Stimulated activated effector memory CD8-positive, alpha-beta T cell treated with anti-CD3 and anti-CD28 coated beads, Interleukin-12 subunit alpha, Interleukin-12 subunit beta, amount 100 ng/mL, for 72 hours (primary cell): ENCODE data around the gene AGAP1.
A peak's percentile ranks its signal among the peaks of the same experiment; 100 is the strongest.

Experiments used
- ATAC-seq: fragments of 150-1000 bp; cut with Tn5 transposase; 2 replicates; pipeline ENCODE4 v1.10.0; 2021
- DNase-seq, 2 donors: peaks; one replicate each; pipeline ENCODE4 v3.0.0; 2021 to 2022; ENCODE audit warnings: low spot score in 2 of 2
- H3K27ac Mint-ChIP-seq: one replicate; pipeline ENCODE4 v1.8.0; 2022; ENCODE audit warnings: mild to moderate bottlenecking, mixed read lengths
- H3K36me3 Mint-ChIP-seq: one replicate; pipeline ENCODE4 v1.8.0; 2022; ENCODE audit warnings: mild to moderate bottlenecking, mixed read lengths
- H3K4me1 Mint-ChIP-seq: one replicate; pipeline ENCODE4 v1.8.0; 2022; ENCODE audit warnings: mixed read lengths
- H3K4me3 Mint-ChIP-seq: one replicate; pipeline ENCODE4 v1.8.0; 2022; ENCODE audit warnings: mild to moderate bottlenecking, mixed read lengths
- H3K9me3 Mint-ChIP-seq: one replicate; pipeline ENCODE4 v1.8.0; 2022; ENCODE audit warnings: mixed read lengths

AGAP1 gene

DNA sequence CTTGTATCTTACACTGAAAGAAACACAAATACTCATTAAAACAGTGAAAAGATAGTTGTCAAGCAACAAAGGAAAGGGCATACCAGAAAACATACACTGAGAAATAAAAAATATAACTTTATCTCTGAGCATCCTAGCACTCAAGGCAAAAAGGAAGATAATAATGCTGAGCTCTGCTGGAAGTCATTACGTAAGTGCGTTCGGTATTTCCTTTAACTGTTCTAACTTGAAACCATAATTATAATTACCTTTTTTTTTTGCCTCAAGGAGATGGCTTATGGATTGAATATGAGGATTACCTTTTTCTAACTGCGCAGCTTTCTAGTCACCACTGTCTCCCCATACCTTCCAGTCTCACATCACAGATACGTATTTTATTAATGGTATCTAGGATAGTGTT lies 366.3 kb downstream of the AGAP1 start:
- ATAC-seq (no peak), DNase-seq (no peak)
- no peaks in the 10 kb centered on the region for H3K36me3 Mint-ChIP-seq
- H3K27ac Mint-ChIP-seq, result no peak overlapping the region
- H3K4me1 Mint-ChIP-seq, result peaks cover 12% of the 10 kb centered on the region
- no peak overlapping the region for H3K4me3 Mint-ChIP-seq
- H3K9me3 Mint-ChIP-seq, result no peaks in the 10 kb centered on the region

DNA sequence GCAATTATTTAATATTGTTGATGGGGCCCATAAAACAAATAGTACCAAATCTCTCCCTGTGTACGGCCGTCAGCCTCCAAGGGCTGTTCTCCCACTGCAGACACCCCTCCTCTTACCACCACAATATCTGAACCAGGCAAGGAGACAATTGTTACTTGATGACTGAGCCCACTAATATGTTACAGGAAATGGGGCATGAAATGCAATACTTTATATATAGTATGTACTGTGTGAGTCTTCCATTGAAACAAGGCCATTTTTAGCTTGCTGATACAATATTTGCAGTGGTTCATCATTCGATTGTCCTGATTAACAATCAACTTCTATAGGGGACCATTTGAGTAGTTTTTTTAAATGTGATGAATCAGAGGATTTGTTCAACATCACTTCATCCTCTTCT lies 367.0 kb downstream of the AGAP1 start:
- Mint-ChIP-seq H3K36me3 (no peaks in the 10 kb centered on the region), H3K4me3 (no peak overlapping the region), H3K27ac (no peak overlapping the region), H3K4me1 (peaks cover 12% of the 10 kb centered on the region), H3K9me3 (no peaks in the 10 kb centered on the region)
- DNase-seq (no peak), ATAC-seq (no peak)

GRCh38 chr2:235861383-235861782 lies 367.5 kb downstream of the AGAP1 start:
- ATAC-seq (no peak), DNase-seq (no peak)
- no peak overlapping the region for H3K27ac Mint-ChIP-seq
- H3K4me1 Mint-ChIP-seq, result peaks cover 12% of the 10 kb centered on the region
- no peaks in the 10 kb centered on the region for H3K36me3 Mint-ChIP-seq
- no peak overlapping the region for H3K4me3 Mint-ChIP-seq
- H3K9me3 Mint-ChIP-seq, result no peaks in the 10 kb centered on the region

- DNase-seq (no peak), ATAC-seq (no peak)
- Mint-ChIP-seq H3K36me3 (no peaks in the 10 kb centered on the region), H3K27ac (peak overlapping the region; percentile 0), H3K9me3 (no peaks in the 10 kb centered on the region), H3K4me3 (no peak overlapping the region), H3K4me1 (peaks cover 12% of the 10 kb centered on the region)
These were observed 369.6 kb downstream of the AGAP1 start for GRCh38 chr2:235863414-235863813.

DNA sequence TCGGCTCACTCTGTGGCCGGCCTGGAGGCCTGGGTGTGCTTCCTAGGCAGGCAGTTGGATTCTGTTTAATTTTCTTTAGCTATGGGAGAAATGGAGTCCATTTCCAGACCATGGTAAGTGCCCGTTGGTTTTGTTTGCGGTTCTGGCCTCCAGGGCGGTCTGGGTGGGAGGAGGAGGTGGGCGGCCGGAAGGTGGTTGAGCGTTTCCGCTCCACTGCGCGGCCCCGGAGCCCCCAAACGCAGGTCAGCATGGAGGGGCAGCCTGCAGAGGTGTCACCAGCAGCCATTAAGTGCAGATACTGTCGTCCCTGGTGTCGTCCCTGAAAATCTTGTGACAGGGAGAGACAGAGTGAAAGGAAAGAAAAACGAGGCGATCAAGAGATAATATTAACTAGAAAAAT lies 370.5 kb downstream of the AGAP1 start:
- peaks cover 12% of the 10 kb centered on the region for H3K4me1 Mint-ChIP-seq
- ATAC-seq, result no peak
- no peak for DNase-seq
- H3K36me3 Mint-ChIP-seq, result no peaks in the 10 kb centered on the region
- peak overlapping the region; percentile 18 for H3K4me3 Mint-ChIP-seq
- H3K27ac Mint-ChIP-seq, result no peak overlapping the region
- H3K9me3 Mint-ChIP-seq, result no peaks in the 10 kb centered on the region

DNA sequence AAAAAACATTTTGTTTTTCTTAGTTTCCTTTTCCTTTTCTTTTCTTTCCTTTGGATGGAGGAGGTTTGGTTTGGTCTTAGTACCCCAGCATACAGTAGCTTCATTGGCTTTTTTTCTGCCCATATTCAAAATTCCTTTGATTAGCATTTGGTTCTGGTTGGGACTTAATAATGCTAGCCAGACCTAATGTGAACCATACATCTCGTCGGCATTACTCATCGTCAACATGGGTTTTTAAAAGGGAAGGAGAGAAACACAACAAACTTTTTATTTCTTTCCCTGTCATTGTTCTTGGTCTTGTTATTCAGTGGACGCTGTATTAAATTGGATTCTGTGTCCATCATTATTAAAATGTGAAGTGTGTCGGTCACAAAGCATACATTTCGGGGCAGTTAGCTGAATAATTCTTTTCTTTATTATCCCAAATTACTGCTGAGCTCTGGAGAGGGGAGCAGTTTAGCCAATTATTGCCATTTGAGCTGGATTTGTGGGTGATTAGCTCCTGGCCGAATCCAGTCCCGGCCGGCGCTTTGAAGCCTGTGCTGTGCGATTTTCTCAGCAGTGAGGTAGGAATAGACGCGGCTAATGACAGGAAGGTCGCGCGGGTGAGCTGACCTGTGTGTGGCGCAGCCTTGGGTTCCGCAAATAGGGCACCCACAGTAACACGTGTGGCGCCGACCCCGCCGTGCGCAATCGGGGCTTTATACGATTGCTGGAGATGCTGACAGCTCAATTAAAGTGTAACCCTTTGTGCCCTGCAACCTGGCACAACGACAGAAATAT lies 371.1 kb downstream of the AGAP1 start:
- H3K4me1 Mint-ChIP-seq, result peaks cover 12% of the 10 kb centered on the region
- H3K36me3 Mint-ChIP-seq, result no peaks in the 10 kb centered on the region
- no peak for ATAC-seq
- H3K9me3 Mint-ChIP-seq, result no peaks in the 10 kb centered on the region
- H3K27ac Mint-ChIP-seq, result no peak overlapping the region
- peak overlapping the region; percentile 18 for H3K4me3 Mint-ChIP-seq
- no peak for DNase-seq

DNA sequence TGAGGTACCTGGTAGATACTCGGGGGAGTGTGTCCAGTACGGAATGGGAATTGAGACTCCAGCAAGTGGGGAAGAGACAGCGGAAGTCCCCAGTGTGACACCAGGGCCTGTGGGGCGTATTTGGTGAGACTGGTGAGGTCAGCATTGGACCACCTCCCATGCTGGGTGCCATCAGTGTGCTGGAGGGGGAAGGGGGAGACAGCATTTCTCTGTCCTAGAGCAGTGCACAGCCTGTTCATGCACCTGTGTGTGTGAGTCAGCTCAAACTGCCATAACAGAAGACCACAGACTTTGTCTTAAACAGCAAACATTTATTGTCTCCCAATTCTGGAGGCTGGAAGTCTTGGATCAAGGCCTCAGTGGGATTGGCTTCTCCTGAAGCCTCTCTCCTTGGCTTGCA lies 372.5 kb downstream of the AGAP1 start:
- peaks cover 12% of the 10 kb centered on the region for H3K4me1 Mint-ChIP-seq
- H3K36me3 Mint-ChIP-seq, result no peaks in the 10 kb centered on the region
- no peak overlapping the region for H3K4me3 Mint-ChIP-seq
- H3K27ac Mint-ChIP-seq, result no peak overlapping the region
- DNase-seq (no peak), ATAC-seq (no peak)
- H3K9me3 Mint-ChIP-seq, result no peaks in the 10 kb centered on the region

DNA sequence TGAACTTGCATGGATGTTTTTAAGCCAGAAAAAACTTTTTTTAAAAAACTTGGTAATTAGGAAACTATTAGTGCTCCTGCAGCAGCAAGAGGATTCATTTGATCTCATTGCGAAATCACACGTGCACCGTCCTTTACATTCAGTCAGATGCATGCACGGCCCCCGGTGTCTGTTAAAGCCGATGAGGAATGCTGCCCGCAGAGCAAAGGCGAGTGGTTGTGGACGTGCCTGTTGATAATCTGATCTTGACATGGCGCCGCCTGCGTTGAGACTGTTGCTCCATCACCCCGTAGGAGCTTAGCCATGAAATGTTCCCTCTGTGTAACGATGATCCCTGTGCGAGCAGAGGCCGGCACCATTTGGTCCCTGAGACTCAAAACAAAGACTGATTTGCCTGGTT lies 374.4 kb downstream of the AGAP1 start:
- Mint-ChIP-seq H3K9me3 (no peaks in the 10 kb centered on the region), H3K4me1 (peaks cover 6% of the 10 kb centered on the region), H3K36me3 (no peaks in the 10 kb centered on the region), H3K4me3 (no peak overlapping the region), H3K27ac (no peak overlapping the region)
- ATAC-seq, result no peak
- DNase-seq, result no peak

- Mint-ChIP-seq H3K4me3 (no peak overlapping the region), H3K27ac (no peak overlapping the region), H3K9me3 (no peaks in the 10 kb centered on the region), H3K4me1 (peaks cover 3% of the 10 kb centered on the region), H3K36me3 (no peaks in the 10 kb centered on the region)
- DNase-seq, result no peak
- no peak for ATAC-seq
These were observed 374.8 kb downstream of the AGAP1 start for GRCh38 chr2:235868645-235869044.

- no peaks in the 10 kb centered on the region for H3K36me3 Mint-ChIP-seq
- H3K4me3 Mint-ChIP-seq, result no peak overlapping the region
- H3K9me3 Mint-ChIP-seq, result no peaks in the 10 kb centered on the region
- H3K27ac Mint-ChIP-seq, result no peak overlapping the region
- no peaks in the 10 kb centered on the region for H3K4me1 Mint-ChIP-seq
- DNase-seq (no peak), ATAC-seq (no peak)
These were observed 376.7 kb downstream of the AGAP1 start for GRCh38 chr2:235870515-235870914.

DNA sequence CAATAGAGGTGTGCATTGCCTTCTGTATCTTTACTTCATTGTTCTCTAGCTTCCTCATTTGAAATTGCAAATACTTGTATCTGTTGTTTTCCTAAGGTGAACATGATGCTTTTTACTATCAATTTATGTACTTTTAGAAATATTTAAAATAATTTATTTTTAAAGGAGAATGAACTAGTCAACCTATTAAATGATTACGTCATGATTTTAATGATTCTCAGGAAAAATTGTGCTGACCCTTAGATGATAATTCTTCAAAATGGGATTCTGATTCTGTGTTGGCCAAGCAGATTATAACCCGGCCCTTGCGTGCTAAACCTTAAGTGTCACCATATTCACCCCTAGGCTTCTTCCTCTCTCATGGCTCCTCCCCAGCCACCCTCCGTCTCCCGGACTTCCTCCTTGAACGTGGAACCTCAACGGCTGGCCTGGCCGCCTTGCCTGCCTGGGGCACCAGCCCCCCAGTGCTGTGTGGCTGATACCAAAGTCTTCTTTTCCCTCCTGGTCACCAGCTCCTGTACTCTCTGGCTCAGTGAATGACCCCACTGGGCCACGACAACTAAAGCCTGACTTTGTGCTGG lies 382.3 kb downstream of the AGAP1 start:
- ATAC-seq, result no peak
- H3K4me3 Mint-ChIP-seq, result no peak overlapping the region
- H3K36me3 Mint-ChIP-seq, result no peaks in the 10 kb centered on the region
- peaks cover 5% of the 10 kb centered on the region for H3K4me1 Mint-ChIP-seq
- DNase-seq, result no peak
- no peaks in the 10 kb centered on the region for H3K9me3 Mint-ChIP-seq
- no peak overlapping the region for H3K27ac Mint-ChIP-seq

- Mint-ChIP-seq H3K9me3 (no peaks in the 10 kb centered on the region), H3K36me3 (no peaks in the 10 kb centered on the region), H3K4me1 (peaks cover 5% of the 10 kb centered on the region), H3K4me3 (no peak overlapping the region), H3K27ac (no peak overlapping the region)
- ATAC-seq (no peak), DNase-seq (no peak)
These were observed 383.5 kb downstream of the AGAP1 start for GRCh38 chr2:235877275-235877802.

DNA sequence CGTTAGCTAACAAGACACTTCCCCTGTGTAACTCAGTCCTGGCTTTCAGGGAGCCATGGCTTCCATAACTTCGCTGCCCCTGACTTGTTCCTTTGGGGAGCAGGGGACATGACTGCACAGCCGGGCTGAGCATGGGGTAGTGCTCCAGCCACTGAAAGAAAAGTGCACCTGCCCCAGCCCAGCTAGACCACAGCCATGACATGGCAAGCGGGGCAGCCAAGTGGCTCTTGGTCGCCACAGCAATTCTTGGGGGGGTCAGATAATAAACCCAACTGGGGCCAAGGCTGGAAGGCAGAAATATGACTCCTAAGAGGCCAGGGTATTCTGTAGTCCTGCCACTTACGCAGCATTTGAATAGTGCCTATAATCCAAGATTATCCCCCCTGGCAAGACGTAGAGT lies 385.3 kb downstream of the AGAP1 start:
- ATAC-seq (no peak), DNase-seq (no peak)
- Mint-ChIP-seq H3K4me1 (peaks cover 5% of the 10 kb centered on the region), H3K27ac (no peak overlapping the region), H3K4me3 (no peak overlapping the region), H3K36me3 (no peaks in the 10 kb centered on the region), H3K9me3 (no peaks in the 10 kb centered on the region)

- H3K9me3 Mint-ChIP-seq, result no peaks in the 10 kb centered on the region
- H3K36me3 Mint-ChIP-seq, result peaks cover 10% of the 10 kb centered on the region
- H3K4me3 Mint-ChIP-seq, result no peak overlapping the region
- H3K4me1 Mint-ChIP-seq, result no peaks in the 10 kb centered on the region
- ATAC-seq (no peak), DNase-seq (no peak)
- no peak overlapping the region for H3K27ac Mint-ChIP-seq
These were observed 389.8 kb downstream of the AGAP1 start for GRCh38 chr2:235883675-235884074.

GRCh38 chr2:235889302-235889630 lies 395.4 kb downstream of the AGAP1 start:
- Mint-ChIP-seq H3K36me3 (peaks cover 10% of the 10 kb centered on the region), H3K27ac (no peak overlapping the region), H3K4me3 (no peak overlapping the region), H3K9me3 (no peaks in the 10 kb centered on the region), H3K4me1 (no peaks in the 10 kb centered on the region)
- DNase-seq (no peak), ATAC-seq (no peak)

DNA sequence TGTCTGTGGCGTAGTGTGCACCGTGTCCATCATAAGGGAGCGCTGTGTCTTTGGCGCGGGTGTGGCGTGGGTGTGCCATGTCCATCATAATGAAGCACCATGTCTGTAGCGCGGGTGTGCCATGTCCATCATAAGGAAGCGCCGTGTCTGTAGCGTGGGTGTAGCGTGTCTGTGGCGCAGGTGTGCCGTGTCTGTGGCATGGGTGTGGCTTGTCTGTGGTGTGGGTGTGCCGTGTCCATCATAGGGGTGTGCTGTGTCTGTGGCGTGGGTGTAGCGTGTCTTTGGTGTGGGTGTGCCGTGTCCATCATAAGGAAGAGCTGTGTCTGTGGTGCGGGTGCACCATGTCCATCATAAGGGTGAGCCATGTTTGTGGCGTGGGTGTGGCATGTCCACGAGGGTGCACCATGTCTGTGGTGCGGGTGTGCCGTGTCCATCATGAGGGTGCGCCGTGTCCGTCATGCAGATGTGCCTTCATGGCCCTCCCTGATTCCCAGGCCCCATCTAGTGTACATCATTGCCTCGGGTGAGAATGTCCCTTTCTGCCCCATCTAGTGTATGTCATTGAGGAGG lies 399.4 kb downstream of the AGAP1 start:
- H3K4me1 Mint-ChIP-seq, result no peaks in the 10 kb centered on the region
- no peak overlapping the region for H3K27ac Mint-ChIP-seq
- no peak for DNase-seq
- no peak for ATAC-seq
- H3K36me3 Mint-ChIP-seq, result no peaks in the 10 kb centered on the region
- no peak overlapping the region for H3K4me3 Mint-ChIP-seq
- no peaks in the 10 kb centered on the region for H3K9me3 Mint-ChIP-seq
